SU-DHL-6 (cell line): ENCODE results near the gene TAF10.

Experiments used
- H2AFZ ChIP-seq: fragments of 200-600 bp; sonication (generic); 2 replicates; pipeline ENCODE4 v1.6.1; 2014; ENCODE audit warnings: low read depth, mild to moderate bottlenecking, moderate library complexity, mixed read lengths, antibody characterized with exemption, low read length; ENCODE audit not compliant: severe bottlenecking
- H3F3A ChIP-seq: fragments of 200-600 bp; shearing (Covaris generic); 2 replicates; pipeline ENCODE4 v1.6.0; 2016; ENCODE audit warnings: antibody characterized with exemption, mild to moderate bottlenecking; ENCODE audit not compliant: insufficient read depth
- H3K27ac ChIP-seq: fragments of 200-600 bp; sonication (generic); 2 replicates; pipeline ENCODE4 v1.5.1; 2016; ENCODE audit warnings: low read depth, mild to moderate bottlenecking, low read length, moderate library complexity, mixed read lengths
- H3K27me3 ChIP-seq: fragments of 200-600 bp; sonication (generic), shearing (Covaris generic); 2 replicates; pipeline ENCODE4 v1.6.0; 2014; ENCODE audit warnings: mild to moderate bottlenecking, low read length
- H3K36me3 ChIP-seq: fragments of 200-600 bp; sonication (generic); 2 replicates; pipeline ENCODE4 v1.6.1; 2014; ENCODE audit warnings: mild to moderate bottlenecking, low read length, mixed read lengths
- H3K4me2 ChIP-seq: fragments of 300-600, 200-600 bp; shearing (Covaris generic), sonication (generic); 2 replicates; pipeline ENCODE4 v1.6.0; 2014; ENCODE audit warnings: low read length, low read depth, mild to moderate bottlenecking; ENCODE audit not compliant: poor library complexity, severe bottlenecking
- H3K4me3 ChIP-seq: fragments of 200-600 bp; sonication (generic); 2 replicates; pipeline ENCODE4 v1.5.1; 2014; ENCODE audit warnings: antibody characterized with exemption, low read length, mild to moderate bottlenecking, mixed read lengths; ENCODE audit not compliant: insufficient read depth, poor library complexity, severe bottlenecking
- H3K79me2 ChIP-seq: fragments of 200-600 bp; sonication (generic); 2 replicates; pipeline ENCODE4 v1.6.1; 2014; ENCODE audit warnings: mild to moderate bottlenecking, low read length, moderate library complexity; ENCODE audit not compliant: insufficient read depth
- H3K9ac ChIP-seq: fragments of 200-600 bp; sonication (generic); 2 replicates; pipeline ENCODE4 v1.7.0; 2014; ENCODE audit warnings: mild to moderate bottlenecking, low read length
- H3K9me2 ChIP-seq: fragments of 200-600 bp; sonication (generic); replicated peaks from 2 replicates; pipeline ENCODE4 v1.6.1; 2014; ENCODE audit warnings: low read length; ENCODE audit not compliant: insufficient read depth
- H3K9me3 ChIP-seq: fragments of 200-600 bp; sonication (generic); 2 replicates; pipeline ENCODE4 v1.6.1; 2014; ENCODE audit warnings: low read length, mixed read lengths; ENCODE audit not compliant: insufficient read depth
- H4K20me1 ChIP-seq: fragments of 200-600 bp; sonication (generic); 2 replicates; pipeline ENCODE4 v1.6.1; 2014; ENCODE audit warnings: low read depth, mild to moderate bottlenecking, antibody characterized with exemption, low read length, moderate library complexity, mixed read lengths
- CTCF ChIP-seq: fragments of 200-600 bp; sonication (generic); IDR thresholded peaks from one replicate; pipeline ENCODE4 v1.5.1; 2017; ENCODE audit warnings: antibody characterized with exemption, mild to moderate bottlenecking, low read length, moderate library complexity; ENCODE audit not compliant: insufficient read depth, poor library complexity, severe bottlenecking
- EZH2phosphoT487 ChIP-seq: fragments of 200-600 bp; sonication (generic), shearing (Covaris generic); conservative IDR thresholded peaks from 2 replicates; pipeline ENCODE4 v1.6.1; 2018; ENCODE audit warnings: mild to moderate bottlenecking, antibody characterized with exemption, low read length, moderate library complexity, mixed read lengths

The TAF10 gene

GRCh38 chr11:6642957-6643356 lies 30.9 kb upstream of the TAF10 start:
- H3K9ac ChIP-seq = no peak overlapping the region
- no peaks in the 10 kb centered on the region for H3F3A ChIP-seq
- H3K4me2 ChIP-seq = no peak overlapping the region
- no peaks in the 10 kb centered on the region for H3K27me3 ChIP-seq
- H2AFZ ChIP-seq = no peak overlapping the region
- TF ChIP-seq EZH2phosphoT487 = no peak
- TF ChIP-seq CTCF = no peak
- H3K4me3 ChIP-seq = no peak overlapping the region
- H3K9me3 ChIP-seq = no peaks in the 10 kb centered on the region
- no peaks in the 10 kb centered on the region for H3K9me2 ChIP-seq
- H3K79me2 ChIP-seq = no peaks in the 10 kb centered on the region
- no peak overlapping the region for H3K27ac ChIP-seq
- no peaks in the 10 kb centered on the region for H4K20me1 ChIP-seq
- no peaks in the 10 kb centered on the region for H3K36me3 ChIP-seq

- no peak overlapping the region for H3K9ac ChIP-seq
- no peaks in the 10 kb centered on the region for H3K9me2 ChIP-seq
- H4K20me1 ChIP-seq = no peaks in the 10 kb centered on the region
- no peak overlapping the region for H2AFZ ChIP-seq
- H3K9me3 ChIP-seq = no peaks in the 10 kb centered on the region
- H3K27ac ChIP-seq = no peak overlapping the region
- H3K4me3 ChIP-seq = no peak overlapping the region
- TF ChIP-seq EZH2phosphoT487 = no peak
- no peak for TF ChIP-seq CTCF
- H3K79me2 ChIP-seq = no peaks in the 10 kb centered on the region
- H3K27me3 ChIP-seq = no peaks in the 10 kb centered on the region
- no peaks in the 10 kb centered on the region for H3F3A ChIP-seq
- H3K4me2 ChIP-seq = no peak overlapping the region
- no peaks in the 10 kb centered on the region for H3K36me3 ChIP-seq
Observed at GRCh38 chr11:6640985-6641701, 29.1 kb upstream of the TAF10 start.

GRCh38 chr11:6640036-6640984 lies 28.3 kb upstream of the TAF10 start:
- no peaks in the 10 kb centered on the region for H3K9me3 ChIP-seq
- no peak overlapping the region for H3K4me2 ChIP-seq
- H2AFZ ChIP-seq = no peak overlapping the region
- no peak overlapping the region for H3K4me3 ChIP-seq
- H3F3A ChIP-seq = no peaks in the 10 kb centered on the region
- no peaks in the 10 kb centered on the region for H3K9me2 ChIP-seq
- no peaks in the 10 kb centered on the region for H3K27me3 ChIP-seq
- H3K27ac ChIP-seq = no peak overlapping the region
- no peak for TF ChIP-seq EZH2phosphoT487
- no peak for TF ChIP-seq CTCF
- no peak overlapping the region for H3K9ac ChIP-seq
- no peaks in the 10 kb centered on the region for H3K79me2 ChIP-seq
- no peaks in the 10 kb centered on the region for H3K36me3 ChIP-seq
- H4K20me1 ChIP-seq = no peaks in the 10 kb centered on the region
